ENCODE measurements around the gene LGALS3BP. TPM values are rescaled to one million over a fixed set of nuclear protein-coding genes. Genes with fewer than 3 reads are reported as not detected.
A peak's percentile ranks its signal among the peaks of the same experiment; 100 is the strongest.

Gene LGALS3BP
- total RNA-seq, 4 donors from 2014 or later, result 193 to 443 (median 390) TPM

DNA sequence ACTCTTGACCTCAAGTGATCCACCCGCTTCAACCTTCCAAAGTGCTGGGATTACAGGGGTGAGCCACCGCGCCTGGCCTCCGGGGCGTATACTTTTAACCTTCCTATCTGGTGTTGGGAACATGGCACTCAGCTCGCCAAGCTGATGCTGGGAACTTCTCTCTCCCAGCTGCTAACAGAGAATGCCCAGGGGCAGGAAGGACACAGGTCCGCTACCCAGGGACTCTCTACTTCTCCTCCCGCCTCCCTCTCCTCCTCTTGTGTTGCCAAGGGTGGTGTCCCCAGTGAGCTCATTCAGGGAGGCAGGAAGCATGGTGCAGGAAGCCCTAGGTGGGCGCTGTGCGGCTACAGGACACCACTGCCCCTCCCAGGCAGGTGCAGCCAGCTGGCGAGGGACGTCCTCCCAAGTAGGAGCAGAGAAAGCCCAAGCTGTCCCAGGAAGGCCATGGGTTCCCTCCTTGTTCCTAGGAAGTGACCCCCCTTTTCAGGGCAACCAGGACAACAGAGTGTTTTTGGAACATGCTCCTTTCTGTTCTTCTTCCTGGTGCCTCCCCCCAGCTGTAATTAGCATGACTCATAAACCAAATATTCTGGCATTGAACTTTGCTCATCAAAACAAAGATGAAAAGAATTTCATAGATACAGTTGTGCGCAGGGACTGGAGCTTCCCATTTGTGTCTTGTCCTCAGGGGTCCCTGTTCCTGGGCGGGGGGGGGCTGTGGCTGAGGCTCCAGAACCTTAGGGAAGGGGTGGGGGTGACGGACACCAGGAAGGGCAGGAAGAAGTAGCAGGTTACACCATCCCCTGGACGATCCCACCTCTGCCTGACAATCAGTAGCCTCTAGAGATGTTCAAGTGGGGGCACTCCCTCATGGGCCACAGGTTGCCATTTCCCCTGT is 46.9 kb upstream of the LGALS3BP start:
- H3K27ac ChIP-seq, result peak overlapping the region in 2 of 3 donors; percentile 82 to 83
- intact Hi-C loops (cut with DNase I), result no loop called here
- no peaks in the 10 kb centered on the region for H3K9me3 ChIP-seq
- peak overlapping the region in 1 of 3 donors; percentile 63 for H3K4me3 ChIP-seq (replicated peaks in 1 of 3)
- no peaks in the 10 kb centered on the region for H3K36me3 ChIP-seq
- DNase-seq, result no peak
- WGBS, 2 donors, result 69% methylated on average over 16 of the region's 16 CpGs
- no peaks in the 10 kb centered on the region for H3K27me3 ChIP-seq
- TF ChIP-seq POLR2A (IDR thresholded peaks at IDR 0.05), result no peak
- TF ChIP-seq, protein P1, sequence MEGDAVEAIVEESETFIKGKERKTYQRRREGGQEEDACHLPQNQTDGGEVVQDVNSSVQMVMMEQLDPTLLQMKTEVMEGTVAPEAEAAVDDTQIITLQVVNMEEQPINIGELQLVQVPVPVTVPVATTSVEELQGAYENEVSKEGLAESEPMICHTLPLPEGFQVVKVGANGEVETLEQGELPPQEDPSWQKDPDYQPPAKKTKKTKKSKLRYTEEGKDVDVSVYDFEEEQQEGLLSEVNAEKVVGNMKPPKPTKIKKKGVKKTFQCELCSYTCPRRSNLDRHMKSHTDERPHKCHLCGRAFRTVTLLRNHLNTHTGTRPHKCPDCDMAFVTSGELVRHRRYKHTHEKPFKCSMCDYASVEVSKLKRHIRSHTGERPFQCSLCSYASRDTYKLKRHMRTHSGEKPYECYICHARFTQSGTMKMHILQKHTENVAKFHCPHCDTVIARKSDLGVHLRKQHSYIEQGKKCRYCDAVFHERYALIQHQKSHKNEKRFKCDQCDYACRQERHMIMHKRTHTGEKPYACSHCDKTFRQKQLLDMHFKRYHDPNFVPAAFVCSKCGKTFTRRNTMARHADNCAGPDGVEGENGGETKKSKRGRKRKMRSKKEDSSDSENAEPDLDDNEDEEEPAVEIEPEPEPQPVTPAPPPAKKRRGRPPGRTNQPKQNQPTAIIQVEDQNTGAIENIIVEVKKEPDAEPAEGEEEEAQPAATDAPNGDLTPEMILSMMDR (IDR thresholded peaks at IDR 0.05), result no peak
- H3K4me1 ChIP-seq, result peaks cover 13 to 62% of the 10 kb centered on the region in 2 donors

DNA sequence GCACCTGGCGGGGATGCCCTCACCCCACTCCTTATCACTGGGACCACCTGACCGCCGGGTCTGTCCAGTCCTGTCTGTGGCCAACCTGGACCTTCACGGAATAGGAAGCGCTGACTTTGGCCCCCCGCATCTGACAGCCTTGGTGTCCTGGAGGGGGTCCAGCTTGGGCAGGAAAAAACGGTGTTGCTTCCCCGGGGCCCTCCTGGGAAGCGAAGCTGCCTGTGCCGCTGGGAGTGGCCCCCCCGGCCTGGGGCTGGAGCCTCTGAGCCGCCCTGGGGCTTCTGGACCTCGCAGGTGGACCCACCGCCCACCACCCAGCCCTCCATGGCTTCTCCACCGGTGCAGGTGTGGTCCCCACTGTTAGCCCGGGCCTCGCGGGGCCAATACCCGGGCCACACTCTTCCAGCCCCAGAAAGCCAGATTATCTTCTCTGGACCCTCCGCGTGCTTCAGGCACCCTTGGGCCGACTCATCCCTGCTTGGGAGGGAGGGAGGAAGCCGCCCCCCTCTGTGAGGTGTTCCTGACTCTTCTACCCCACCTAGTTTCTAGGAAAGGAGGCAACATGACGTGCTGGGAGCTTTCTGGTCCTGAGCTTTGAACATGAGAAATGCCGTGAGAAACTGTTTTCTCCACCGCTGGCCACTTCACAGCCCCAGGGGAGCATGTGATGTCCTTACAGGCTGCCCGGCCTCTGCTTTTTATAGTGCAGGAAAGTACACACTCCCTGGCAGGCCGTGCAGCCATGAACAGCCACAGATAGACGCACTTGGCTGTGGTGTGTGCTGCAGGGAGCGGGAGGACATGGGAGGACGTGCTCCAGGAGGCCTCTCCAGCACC is 45.4 kb upstream of the LGALS3BP start:
- H3K4me1 ChIP-seq, result peaks cover 13 to 75% of the 10 kb centered on the region in 2 donors

DNA sequence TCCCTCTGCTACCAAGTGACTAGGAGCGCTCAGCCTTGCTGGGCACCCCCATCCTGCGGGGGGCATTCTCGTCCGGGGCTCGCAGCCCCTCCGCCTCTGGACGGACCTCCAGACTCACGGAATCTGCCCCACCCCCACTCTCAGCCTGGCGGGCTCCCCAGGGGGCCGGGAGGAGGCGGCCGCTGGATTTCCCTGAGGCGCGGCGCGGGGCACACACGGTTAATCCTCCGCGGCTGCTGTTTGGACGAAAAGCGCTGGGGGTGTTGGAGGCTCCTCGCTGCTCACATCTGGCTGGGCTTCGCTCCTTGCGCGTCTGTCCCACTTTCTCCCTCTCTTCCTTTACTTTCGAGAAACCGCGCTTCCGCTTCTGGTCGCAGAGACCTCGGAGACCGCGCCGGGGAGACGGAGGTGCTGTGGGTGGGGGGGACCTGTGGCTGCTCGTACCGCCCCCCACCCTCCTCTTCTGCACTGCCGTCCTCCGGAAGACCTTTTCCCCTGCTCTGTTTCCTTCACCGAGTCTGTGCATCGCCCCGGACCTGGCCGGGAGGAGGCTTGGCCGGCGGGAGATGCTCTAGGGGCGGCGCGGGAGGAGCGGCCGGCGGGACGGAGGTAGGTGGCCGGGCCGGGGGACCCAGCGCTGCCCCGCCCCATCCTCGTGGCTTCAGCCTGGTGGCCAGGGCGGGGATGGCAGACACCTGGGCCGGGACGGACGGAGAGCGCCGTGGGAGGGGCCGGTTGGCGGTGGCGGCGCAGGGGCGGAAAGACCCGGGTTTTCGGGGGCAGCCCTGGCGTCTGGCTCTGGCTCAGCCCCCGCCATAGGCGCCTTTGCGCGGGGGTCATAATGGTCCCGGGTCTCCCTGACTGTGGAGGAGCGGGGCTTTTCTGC is 44.4 kb upstream of the LGALS3BP start, which contains the start of gene C1QTNF1:
C1QTNF1 (plus strand) TSS at position 284 of the 886 bp plus-strand sequence. CDS start 19,800 bp downstream, outside the sequence.
- H3K9me3 ChIP-seq, result no peaks in the 10 kb centered on the region
- H3K36me3 ChIP-seq, result no peaks in the 10 kb centered on the region
- TF ChIP-seq, protein P1 (IDR thresholded peaks at IDR 0.05), result peak in 4 of 6 experiments; percentile 9 to 52 (median 36)
- TF ChIP-seq POLR2A (IDR thresholded peaks at IDR 0.05), result no peak
- peak within 1 kb of the TSS in 2 of 3 donors; percentile 17 to 63 for H3K4me3 ChIP-seq (replicated peaks in 1 of 3)
- no peaks in the 10 kb centered on the region for H3K27me3 ChIP-seq
- intact Hi-C loops (cut with DNase I), result no loop called here
- WGBS, 2 donors, result 2 to 7% methylated on average over 20 to 25 of the region's 77 CpGs
- peak in 1 of 2 donors; percentile 22 for DNase-seq
- peak within 1 kb of the TSS; percentile 67 to 83 (median 82) for H3K27ac ChIP-seq
- peaks cover 13 to 83% of the 10 kb centered on the region in 2 donors for H3K4me1 ChIP-seq

More for the DNA sequence above, 45.4 kb upstream of the LGALS3BP start:
- DNase-seq, result peak; percentile 40 to 44
- TF ChIP-seq POLR2A (IDR thresholded peaks at IDR 0.05), result no peak
- TF ChIP-seq, protein P1 (IDR thresholded peaks at IDR 0.05), result no peak
- Histone ChIP-seq H3K36me3 (no peaks in the 10 kb centered on the region), H3K27ac (peak overlapping the region; percentile 64 to 83 (median 82)), H3K4me3 (replicated peaks in 1 of 3) (peak overlapping the region in 2 of 3 donors; percentile 17 to 63), H3K27me3 (no peaks in the 10 kb centered on the region), H3K9me3 (no peaks in the 10 kb centered on the region)
- WGBS, 2 donors, result 42 to 46% methylated on average over 11 to 25 of the region's 31 CpGs
- intact Hi-C loops (cut with DNase I), result no loop called here

DNA sequence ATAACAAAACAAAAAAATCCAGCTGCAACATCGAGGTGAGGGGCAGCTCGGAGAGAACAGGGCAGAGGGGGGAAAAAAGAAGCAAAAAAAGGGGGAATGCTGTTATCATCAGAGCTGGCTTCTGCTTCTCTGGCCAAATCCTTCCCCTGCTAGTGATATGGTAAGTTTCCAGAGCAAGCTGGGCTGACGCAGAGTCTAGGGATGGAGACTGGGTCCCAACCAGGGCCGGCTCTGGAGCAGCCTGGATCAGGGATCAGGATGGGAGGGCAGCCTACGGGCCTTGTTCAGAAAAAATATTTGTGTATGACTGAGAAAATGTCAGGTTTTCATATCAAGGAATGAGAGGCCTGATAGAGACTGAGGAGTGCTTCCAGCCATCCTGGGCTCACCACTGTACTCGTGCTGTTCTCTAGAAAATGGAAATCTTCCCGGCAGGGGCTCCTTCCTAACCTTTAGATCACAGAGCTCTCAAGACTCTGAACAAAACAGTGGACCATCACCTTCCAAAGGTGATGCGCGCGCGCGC is 43.5 kb upstream of the LGALS3BP start:
- intact Hi-C loops (cut with DNase I), result no loop called here
- Histone ChIP-seq H3K27me3 (no peaks in the 10 kb centered on the region), H3K36me3 (no peaks in the 10 kb centered on the region), H3K4me1 (peaks cover 13 to 82% of the 10 kb centered on the region in 2 donors), H3K27ac (peak overlapping the region; percentile 67 to 83 (median 82)), H3K4me3 (replicated peaks in 1 of 3) (peak overlapping the region in 1 of 3 donors; percentile 63), H3K9me3 (no peaks in the 10 kb centered on the region)
- no peak for TF ChIP-seq POLR2A (IDR thresholded peaks at IDR 0.05)
- TF ChIP-seq, protein P1 (IDR thresholded peaks at IDR 0.05), result no peak
- WGBS, 2 donors, result 77 to 78% methylated on average over 12 of the region's 12 CpGs
- no peak for DNase-seq
